GM12878 (cell line): ENCODE results near the gene MALRD1. TPM values are rescaled to one million over a fixed set of nuclear protein-coding genes. Genes with fewer than 3 reads are reported as not detected.

Source experiments
- ATAC-seq: fragments of 200-7000 bp; cut with Tn5 transposase; 3 replicates; pipeline ENCODE4 v1.9.1; 2020; ENCODE audit warnings: mild to moderate bottlenecking, moderate library complexity
- BruUV-seq: library from RNA; stranded (reverse); fragments of 400-500 nt; replicated peaks from 2 replicates; lab custom pipeline; 2021; lab: Mats Ljungman, UMichigan
- CTCF ChIA-PET: fragments of 300-600 bp; sonication (Branson Sonifier 250); formaldehyde crosslinking; extraction: SDS; loops from one replicate; lab custom pipeline; 2021; ENCODE audit warnings: inconsistent platforms; lab: Yijun Ruan, JAX
- POLR2A ChIA-PET: fragments of 350-600 bp; formaldehyde crosslinking; extraction: SDS; loops from one replicate; lab custom pipeline; 2021; ENCODE audit warnings: inconsistent platforms; lab: Charles Lee
- RAD21 ChIA-PET: fragments of 300-600 bp; sonication (Branson Sonifier 250); formaldehyde crosslinking; loops from one replicate; lab custom pipeline; 2023; ENCODE audit warnings: antibody characterized with exemption; ENCODE audit not compliant: unreplicated experiment; lab: Charles Lee
- SMC1A ChIA-PET: fragments of 300-600 bp; sonication (Branson Sonifier 250); formaldehyde crosslinking; loops from one replicate; lab custom pipeline; 2023; ENCODE audit not compliant: unreplicated experiment, uncharacterized antibody; lab: Charles Lee
- DNase-seq: peaks from one replicate; pipeline ENCODE4 v3.0.0-alpha.2; 2011; ENCODE audit warnings: low read depth, low spot score
- FAIRE-seq: peaks from 3 replicates; lab custom pipeline; 2011; peaks lifted over from hg19 to GRCh38; lab: Jason Lieb, UNC
- H2AFZ ChIP-seq: 2 replicates; pipeline ENCODE4 v1.6.0; 2011; ENCODE audit warnings: low read depth, low read length, control low read depth; ENCODE audit not compliant: control insufficient read depth
- H3K27ac ChIP-seq: 2 replicates; pipeline ENCODE4 v1.5.1; 2011; ENCODE audit warnings: control low read depth; ENCODE audit not compliant: control insufficient read depth, insufficient read depth
- H3K27me3 ChIP-seq, 2 experiments: replicated peaks in 1 of 2; 2 replicates each; pipeline versions ENCODE4 v1.6.0 to v1.6.1; 2011; ENCODE audit warnings: low read length in 1 of 2; ENCODE audit not compliant: control insufficient read depth in 2 of 2, insufficient read depth in 2 of 2
- H3K36me3 ChIP-seq, 2 experiments: 2 replicates each; pipeline ENCODE4 v1.5.1; 2011; ENCODE audit warnings: low read length in 1 of 2; ENCODE audit not compliant: control insufficient read depth in 2 of 2, insufficient read depth in 2 of 2
- H3K4me1 ChIP-seq: 2 replicates; pipeline ENCODE4 v1.6.1; 2011; ENCODE audit warnings: mild to moderate bottlenecking, low read length, moderate library complexity, mixed read lengths; ENCODE audit not compliant: control insufficient read depth, insufficient read depth
- H3K4me2 ChIP-seq: 2 replicates; pipeline ENCODE4 v1.6.0; 2011; ENCODE audit warnings: control low read depth; ENCODE audit not compliant: control insufficient read depth, insufficient read depth
- H3K4me3 ChIP-seq: fragments of 200-600 bp; sonication (generic); 2 replicates; pipeline ENCODE4 v1.5.1; 2016
- H3K79me2 ChIP-seq: 2 replicates; pipeline ENCODE4 v1.6.0; 2011; ENCODE audit warnings: low read length; ENCODE audit not compliant: control insufficient read depth, insufficient read depth
- H3K9ac ChIP-seq: 2 replicates; pipeline ENCODE4 v1.8.0; 2011; ENCODE audit warnings: low read length, control low read depth, mixed read lengths; ENCODE audit not compliant: control insufficient read depth, insufficient read depth
- H3K9me3 ChIP-seq: replicated peaks from 3 replicates; pipeline ENCODE4 v1.5.1; 2011; ENCODE audit warnings: mild to moderate bottlenecking, low read length; ENCODE audit not compliant: control insufficient read depth, insufficient read depth
- H4K20me1 ChIP-seq: 2 replicates; pipeline ENCODE4 v1.6.0; 2011; ENCODE audit not compliant: control insufficient read depth, insufficient read depth
- GATAD2B ChIP-seq: fragments of 450-650 bp; conservative IDR thresholded peaks from 2 replicates; pipeline ENCODE4 v1.6.1; 2017; ENCODE audit warnings: low read depth, mild to moderate bottlenecking, moderate library complexity
- IKZF1 ChIP-seq: fragments of 450-650 bp; conservative IDR thresholded peaks from 2 replicates; pipeline ENCODE4 v1.6.1; 2017; ENCODE audit warnings: antibody characterized with exemption, mild to moderate bottlenecking
- SMC3 ChIP-seq: IDR thresholded peaks from 2 replicates; pipeline ENCODE4 v1.6.1; 2011; ENCODE audit warnings: low read length, improper control_type of control experiment, borderline replicate concordance
- TBL1XR1 ChIP-seq: IDR thresholded peaks from 2 replicates; pipeline ENCODE4 v1.6.1; 2012; ENCODE audit warnings: low read depth, low read length, improper control_type of control experiment
- YBX1 ChIP-seq: fragments of 450-650 bp; IDR thresholded peaks from 2 replicates; pipeline ENCODE4 v1.6.1; 2016; ENCODE audit warnings: antibody characterized with exemption
- WGBS: methylation state at CpG from one replicate; pipeline ENCODE4 v1.1.6; 2016; ENCODE audit warnings: low lambda C conversion rate; ENCODE audit not compliant: insufficient replicate concordance, insufficient coverage; ENCODE audit errors: missing lambda C conversion rate; 5-methylcytosine and 5-hydroxymethylcytosine counted together
- in situ Hi-C: fragments of 300-500 bp; cut with MboI; formaldehyde crosslinking; loops from 9 replicates; pipeline ENCODE4 v1.14.3; 2018; ENCODE audit warnings: mixed read lengths
- intact Hi-C: fragments of 100-400 bp; cut with micrococcal nuclease; formaldehyde crosslinking; loops from one replicate; pipeline ENCODE4 v1.14.2; 2022; ENCODE audit not compliant: unreplicated experiment
- polyA plus RNA-seq, 11 experiments: library from polyadenylated mRNA; depleted of rRNA in 4 of 11; unstranded in 6 of 11; stranded (reverse) in 5 of 11; fragments of >200 nt; fragmentation: Nextera tagmentation in 4 of 11; fragmentation: Illumina TruSeq in 1 of 11; extraction: Ambion mirVana in 4 of 11; extraction: Trizol in 1 of 11; gene quantifications; 1 replicate in 1 of 11; 2 replicates in 10 of 11; pipeline versions ENCODE4 v1.2.1 to v1.2.3, GENCODE V29; 2011 to 2016; ENCODE audit warnings: inconsistent platforms in 2 of 11, missing spikeins in 2 of 11, low read depth in 1 of 11
- total RNA-seq, 4 experiments: library from RNA; depleted of rRNA in 3 of 4; stranded (reverse); fragments of >200 nt in 3 of 4; fragmentation: Illumina TruSeq in 1 of 4; extraction: Trizol in 1 of 4; gene quantifications; 2 replicates each; pipeline versions ENCODE4 v1.2.1 to v1.2.3, GENCODE V29; 2013 to 2021
- TF ChIP-seq, protein P1 (sequence below): fragments of 450-650 bp; IDR thresholded peaks from 2 replicates; pipeline ENCODE4 v1.6.1; 2017; ENCODE audit warnings: mild to moderate bottlenecking, moderate library complexity

Gene MALRD1
- total and polyA plus RNA-seq, 10 of the 15 experiments (the other 5 are each of a cell fraction or from before 2014, with no cell fraction given): 0.12 to 6.6 (median 0.26) TPM; not detected in 2

DNA sequence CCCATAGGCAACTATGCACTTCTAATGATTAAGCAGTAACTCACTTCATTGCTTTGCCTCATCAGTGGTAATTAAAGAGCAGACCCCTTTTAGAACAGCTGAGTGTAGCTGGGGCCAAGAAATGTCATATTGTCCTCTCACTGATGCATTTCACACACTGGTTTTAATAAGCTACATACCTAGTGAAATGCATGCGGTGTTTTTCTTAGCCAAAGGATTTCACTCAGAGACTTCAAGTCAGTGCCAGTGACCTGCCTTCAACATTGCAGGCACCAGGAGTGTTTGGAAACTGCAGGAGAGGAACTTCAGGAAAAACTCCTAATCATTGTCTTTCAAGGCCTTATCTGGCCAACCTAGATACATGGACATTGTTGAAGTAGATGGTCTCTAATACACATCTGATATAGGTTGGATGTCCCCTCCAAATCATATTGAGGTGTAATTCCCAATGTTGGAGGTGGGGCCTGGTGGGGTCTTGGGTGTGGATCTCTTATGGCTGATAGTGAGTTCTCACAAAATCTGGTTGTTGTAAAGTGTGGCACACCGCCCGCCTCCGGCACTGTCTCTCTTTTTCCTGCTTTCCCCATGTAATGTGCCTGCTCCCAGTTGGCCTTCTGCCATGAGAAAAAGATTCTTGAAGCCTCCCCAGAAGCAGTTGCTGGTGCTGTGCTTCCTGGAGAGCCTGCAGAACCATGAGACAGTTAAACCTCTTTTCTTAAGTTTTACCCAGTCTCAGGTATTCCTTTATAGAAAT is 515.0 kb downstream of the MALRD1 start:
- no peak overlapping the region for H3K9ac ChIP-seq
- ChIA-PET SMC1A (interaction anchor here (0.6 kb wide), 1 partner anchor 360 kb away, joined by 3 read pairs; no protein-coding TSS in a partner anchor), CTCF (no interaction called here), RAD21 (no interaction called here), POLR2A (no interaction called here)
- ATAC-seq (no peak), FAIRE-seq (no peak), DNase-seq (no peak)
- BruUV-seq: no TSS peak
- no peaks in the 10 kb centered on the region for H4K20me1 ChIP-seq
- H3K36me3 ChIP-seq: no peaks in the 10 kb centered on the region
- H3K9me3 ChIP-seq: no peaks in the 10 kb centered on the region
- intact Hi-C loops: no loop called here
- no peak overlapping the region for H3K27ac ChIP-seq
- H2AFZ ChIP-seq: no peak overlapping the region
- 50% methylated on average over 4 of the region's 4 CpGs for WGBS
- in situ Hi-C loops: no loop called here
- no peaks in the 10 kb centered on the region for H3K27me3 ChIP-seq
- H3K4me3 ChIP-seq: no peak overlapping the region
- no peak overlapping the region for H3K4me2 ChIP-seq
- TF ChIP-seq TBL1XR1 (no peak), SMC3 (no peak), YBX1 (no peak), IKZF1 (no peak), GATAD2B (no peak)
- TF ChIP-seq, protein P1, sequence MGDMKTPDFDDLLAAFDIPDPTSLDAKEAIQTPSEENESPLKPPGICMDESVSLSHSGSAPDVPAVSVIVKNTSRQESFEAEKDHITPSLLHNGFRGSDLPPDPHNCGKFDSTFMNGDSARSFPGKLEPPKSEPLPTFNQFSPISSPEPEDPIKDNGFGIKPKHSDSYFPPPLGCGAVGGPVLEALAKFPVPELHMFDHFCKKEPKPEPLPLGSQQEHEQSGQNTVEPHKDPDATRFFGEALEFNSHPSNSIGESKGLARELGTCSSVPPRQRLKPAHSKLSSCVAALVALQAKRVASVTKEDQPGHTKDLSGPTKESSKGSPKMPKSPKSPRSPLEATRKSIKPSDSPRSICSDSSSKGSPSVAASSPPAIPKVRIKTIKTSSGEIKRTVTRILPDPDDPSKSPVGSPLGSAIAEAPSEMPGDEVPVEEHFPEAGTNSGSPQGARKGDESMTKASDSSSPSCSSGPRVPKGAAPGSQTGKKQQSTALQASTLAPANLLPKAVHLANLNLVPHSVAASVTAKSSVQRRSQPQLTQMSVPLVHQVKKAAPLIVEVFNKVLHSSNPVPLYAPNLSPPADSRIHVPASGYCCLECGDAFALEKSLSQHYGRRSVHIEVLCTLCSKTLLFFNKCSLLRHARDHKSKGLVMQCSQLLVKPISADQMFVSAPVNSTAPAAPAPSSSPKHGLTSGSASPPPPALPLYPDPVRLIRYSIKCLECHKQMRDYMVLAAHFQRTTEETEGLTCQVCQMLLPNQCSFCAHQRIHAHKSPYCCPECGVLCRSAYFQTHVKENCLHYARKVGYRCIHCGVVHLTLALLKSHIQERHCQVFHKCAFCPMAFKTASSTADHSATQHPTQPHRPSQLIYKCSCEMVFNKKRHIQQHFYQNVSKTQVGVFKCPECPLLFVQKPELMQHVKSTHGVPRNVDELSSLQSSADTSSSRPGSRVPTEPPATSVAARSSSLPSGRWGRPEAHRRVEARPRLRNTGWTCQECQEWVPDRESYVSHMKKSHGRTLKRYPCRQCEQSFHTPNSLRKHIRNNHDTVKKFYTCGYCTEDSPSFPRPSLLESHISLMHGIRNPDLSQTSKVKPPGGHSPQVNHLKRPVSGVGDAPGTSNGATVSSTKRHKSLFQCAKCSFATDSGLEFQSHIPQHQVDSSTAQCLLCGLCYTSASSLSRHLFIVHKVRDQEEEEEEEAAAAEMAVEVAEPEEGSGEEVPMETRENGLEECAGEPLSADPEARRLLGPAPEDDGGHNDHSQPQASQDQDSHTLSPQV: no peak
- no peaks in the 10 kb centered on the region for H3K4me1 ChIP-seq
- H3K79me2 ChIP-seq: no peaks in the 10 kb centered on the region
